Activated CD4-positive, alpha-beta T cell treated with anti-CD3 and anti-CD28 coated beads for 4 hours (primary cell): ENCODE results near the gene SKA3.
"Not testable (repeated sequence)": the region's sequence is repeated elsewhere in the genome, so short reads cannot be mapped to it uniquely, and the experiment has no call there.

Source experiments
- DNase-seq, 2 donors: peaks; one replicate each; pipeline ENCODE4 v3.0.0-alpha.2; 2020

Gene SKA3

DNA sequence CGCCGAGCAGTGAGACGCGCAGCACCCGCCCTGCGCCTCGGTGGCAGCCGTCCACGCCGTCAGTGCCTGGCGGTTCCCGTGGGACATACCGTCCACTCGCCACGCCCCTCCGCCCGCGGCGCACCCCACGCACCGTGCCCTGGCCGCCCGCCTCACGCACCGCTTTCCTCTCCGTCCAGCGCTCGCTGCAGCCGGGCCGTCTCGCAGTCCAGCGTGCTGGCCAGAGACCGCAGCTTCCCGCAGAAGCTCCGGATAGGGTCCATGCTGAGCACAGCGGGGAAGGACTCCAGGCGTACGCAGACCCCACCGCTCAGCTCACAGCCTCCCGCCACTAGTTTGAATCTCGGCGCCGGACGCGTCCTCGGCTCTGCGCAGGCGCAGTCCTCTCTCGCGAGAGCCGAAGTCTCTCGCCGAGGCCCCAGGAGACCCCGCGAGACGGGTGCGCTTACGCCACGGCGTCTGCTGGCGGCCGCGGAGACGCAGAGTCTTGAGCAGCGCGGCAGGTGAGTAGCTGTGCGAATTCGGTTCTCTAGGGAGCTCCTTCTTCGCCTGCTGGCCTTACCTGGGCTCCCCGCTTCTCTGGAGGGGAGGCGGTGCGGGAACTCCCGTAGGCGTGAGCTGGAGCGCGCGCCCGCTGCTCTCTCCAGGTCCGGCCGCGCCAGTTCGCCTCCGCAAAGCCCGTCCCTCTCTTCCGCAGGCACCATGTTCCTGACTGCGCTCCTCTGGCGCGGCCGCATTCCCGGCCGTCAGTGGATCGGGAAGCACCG lies at the start of gene SKA3, which contains the start of gene MRPL57:
Gene SKA3, minus strand, starts transcription at position 338 of the 767 bp plus-strand sequence. Its CDS starts 75 bp downstream, at position 263.
Gene MRPL57, plus strand, starts transcription at position 444 of the 767 bp plus-strand sequence. Its CDS starts 259 bp downstream, at position 703.
- DNase-seq = peak; percentile 90 to 92

DNA sequence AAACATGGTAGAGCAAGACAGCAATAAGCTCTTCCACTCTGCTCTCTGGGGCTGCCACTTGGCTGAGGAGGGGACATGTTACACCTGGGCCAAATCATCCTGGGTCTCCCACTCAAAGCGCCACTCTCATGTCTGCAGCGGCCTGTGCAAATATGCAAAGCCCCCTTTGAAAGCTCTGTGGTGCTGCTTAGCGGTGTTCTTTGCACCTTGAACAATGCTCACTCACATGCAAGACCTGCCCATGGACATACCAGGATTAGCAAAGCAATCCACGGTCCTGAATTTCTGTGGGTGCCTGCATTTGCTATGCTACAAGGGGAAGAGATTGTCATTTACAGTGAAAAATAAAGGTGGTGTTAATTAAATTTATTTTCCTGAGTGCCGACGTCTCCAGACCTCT lies 48.7 kb upstream of the SKA3 start:
- DNase-seq = no peak

DNA sequence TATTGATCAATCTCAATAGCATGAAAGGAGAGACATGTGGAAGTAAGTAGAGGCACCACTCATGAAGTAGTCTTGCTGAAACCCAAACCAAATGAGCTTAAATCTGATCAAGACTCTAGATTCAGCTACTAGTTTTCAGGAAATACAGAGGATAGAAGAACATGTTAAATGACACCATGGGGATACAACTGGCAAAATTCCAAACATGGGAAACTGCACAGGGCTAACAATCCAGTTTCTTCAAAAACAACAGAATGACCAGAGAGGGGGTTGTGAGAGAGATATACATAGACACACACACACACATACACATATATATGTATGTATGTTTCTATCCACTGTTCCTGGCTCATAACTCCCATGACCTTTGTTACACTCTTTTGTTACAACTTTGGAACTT lies 44.9 kb upstream of the SKA3 start:
- no peak for DNase-seq

DNA sequence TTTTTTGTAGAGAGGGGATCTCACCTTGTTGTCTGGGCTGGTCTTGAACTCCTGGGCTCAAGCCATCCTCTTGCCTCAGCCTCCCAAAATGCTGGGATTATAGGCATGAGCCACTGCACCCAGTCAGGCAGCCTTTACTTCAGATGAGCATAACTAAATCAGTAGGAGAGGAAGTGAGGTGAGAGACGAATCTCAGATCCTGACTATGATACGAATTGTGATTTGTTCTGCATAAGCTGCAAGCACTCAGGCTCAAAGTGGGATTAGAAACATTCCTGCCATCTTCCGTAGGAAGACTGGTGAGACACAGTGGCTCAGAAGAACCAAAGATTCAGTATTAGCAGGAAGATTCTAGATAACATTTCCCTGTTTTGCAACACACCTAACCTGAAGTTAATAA lies 43.4 kb upstream of the SKA3 start:
- not testable (repeated sequence) for DNase-seq

DNA sequence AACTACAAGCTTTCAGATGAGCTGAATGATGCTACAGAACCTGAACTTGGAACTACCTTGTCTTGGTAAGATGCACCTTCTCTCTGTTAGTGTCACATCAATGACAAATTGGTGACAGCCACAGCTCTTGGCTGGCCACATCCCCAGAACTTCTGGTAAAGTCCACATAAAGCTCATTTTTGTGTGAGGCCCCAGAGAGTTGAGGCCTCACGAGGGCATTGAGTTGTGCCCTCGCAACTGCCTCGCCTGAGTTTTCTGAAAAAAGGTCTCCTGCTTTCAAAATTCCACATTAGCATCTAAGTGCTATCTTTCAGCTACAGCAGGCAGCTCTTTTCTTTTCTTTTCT lies 42.7 kb upstream of the SKA3 start:
- DNase-seq = no peak

DNA sequence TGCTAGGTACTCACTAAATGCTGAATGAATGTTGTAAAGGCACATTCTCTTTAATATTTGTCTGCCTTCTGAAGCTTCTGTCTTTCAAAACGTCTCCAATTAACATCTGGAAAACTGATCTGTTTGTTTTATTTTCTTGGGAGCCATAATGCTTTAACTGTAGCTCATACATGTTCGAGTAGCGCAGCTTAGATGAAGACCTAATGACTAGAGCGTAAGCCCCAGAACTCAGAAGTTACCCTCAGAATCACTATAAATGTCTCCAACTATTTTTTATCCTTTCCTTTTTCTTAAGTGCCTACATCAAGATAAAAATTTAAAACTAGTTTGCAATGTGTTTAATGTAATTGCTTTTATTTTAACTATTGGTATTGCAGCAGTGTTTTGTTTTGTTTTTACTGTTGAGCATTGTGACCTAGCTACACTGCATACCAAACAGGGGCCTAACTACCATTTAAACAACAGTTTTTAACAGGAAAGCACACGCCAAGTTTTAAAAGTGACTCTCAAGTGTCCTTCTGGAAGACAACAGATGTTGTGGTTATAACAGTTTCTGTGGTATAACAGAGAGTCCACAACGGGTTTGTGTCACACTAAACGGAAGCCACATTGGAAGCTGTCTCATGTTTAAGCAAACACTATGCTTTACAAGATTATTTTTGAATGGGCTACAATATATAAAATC lies 42.1 kb upstream of the SKA3 start:
- DNase-seq = no peak

DNA sequence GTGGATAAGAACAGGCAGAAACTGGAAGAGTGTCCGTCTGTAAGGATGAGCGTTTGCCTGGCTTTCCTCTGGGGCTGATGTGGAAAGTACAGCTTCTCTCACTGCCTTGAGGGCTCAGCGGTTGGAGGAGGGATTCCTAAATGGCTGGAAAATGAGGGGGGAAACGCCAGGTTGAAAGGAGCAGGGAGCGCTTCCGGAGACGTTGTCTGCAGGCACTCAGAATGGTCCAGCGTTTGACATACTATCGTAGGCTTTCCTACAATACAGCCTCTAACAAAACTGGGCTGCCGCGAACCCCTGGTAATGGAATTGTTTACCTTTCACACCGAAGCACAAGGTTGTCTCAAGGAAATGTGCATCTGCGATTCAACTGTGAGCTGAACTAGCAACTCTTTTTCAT lies 40.0 kb upstream of the SKA3 start:
- no peak for DNase-seq

DNA sequence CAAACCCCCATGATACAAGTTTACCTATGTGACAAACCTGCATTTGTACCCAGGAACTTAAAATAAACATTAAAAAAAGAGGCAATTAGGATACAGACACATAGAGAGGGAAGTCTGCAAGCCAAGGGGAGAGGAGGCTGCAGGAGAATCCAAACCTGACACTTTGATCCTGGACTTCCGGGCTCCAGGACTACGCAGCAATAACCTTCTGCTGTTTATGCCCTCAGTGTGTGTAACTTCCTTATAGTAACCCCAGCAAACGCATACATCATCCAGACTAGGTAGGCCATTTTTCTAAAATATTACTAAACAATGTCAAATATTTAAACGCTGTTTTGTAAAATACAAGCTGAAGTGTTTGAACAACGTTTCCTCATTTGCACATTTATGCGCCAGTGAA lies 39.1 kb upstream of the SKA3 start:
- not testable (repeated sequence) for DNase-seq

DNA sequence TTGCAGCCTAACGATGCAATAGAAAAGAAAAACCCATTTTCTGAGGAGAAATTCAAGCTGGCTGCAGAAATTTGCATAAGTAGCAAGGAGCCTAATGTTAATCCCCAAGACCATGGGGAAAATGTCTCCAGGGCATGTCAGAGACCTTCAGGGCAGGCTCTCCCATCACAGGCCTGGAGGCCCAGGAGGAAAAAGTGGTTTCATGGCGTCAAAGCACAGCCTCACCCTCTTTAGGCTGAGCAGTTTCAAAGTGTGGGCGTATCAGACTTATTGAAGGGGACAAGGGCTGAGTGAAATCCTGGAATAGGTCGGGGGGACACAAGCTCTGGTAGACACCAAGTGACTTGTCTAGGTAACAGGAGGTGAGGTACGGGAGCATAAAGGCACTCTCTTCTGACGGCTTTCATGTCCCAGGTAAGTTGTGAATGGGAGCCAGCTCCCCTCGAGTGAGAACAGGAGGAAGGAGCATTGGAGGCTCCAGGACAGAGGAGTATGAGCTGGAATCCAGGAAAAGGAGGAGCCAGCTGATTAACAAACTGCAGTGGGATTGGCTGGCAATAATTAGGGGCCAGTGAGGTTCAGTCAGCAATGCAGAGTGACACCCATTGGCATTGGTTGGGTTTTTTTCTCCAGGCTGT lies 35.9 kb upstream of the SKA3 start:
- DNase-seq = no peak

DNA sequence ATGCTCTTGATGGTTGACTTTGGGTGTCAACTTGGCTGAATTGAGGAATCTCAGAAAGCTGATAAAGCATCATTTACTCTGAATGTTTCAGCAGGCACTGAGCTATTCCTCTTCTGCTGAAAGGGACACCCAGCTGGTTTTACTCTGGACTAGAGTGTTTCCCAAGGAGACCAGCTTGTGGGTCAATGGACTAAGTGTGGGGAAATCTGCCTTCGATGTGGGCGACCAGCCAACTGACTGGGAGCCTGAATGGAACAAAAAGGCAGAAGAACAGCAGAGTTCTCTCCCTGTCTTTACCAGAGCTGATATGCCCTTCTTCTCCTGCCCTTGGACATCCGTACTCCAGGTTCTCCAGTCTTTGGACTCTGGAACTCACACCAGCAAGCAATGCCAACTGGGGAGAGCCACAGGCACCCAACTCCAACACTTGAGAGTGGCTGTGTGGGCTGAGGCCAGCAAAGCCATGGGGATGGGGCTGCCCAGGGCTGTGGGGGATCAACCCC lies 32.4 kb upstream of the SKA3 start:
- DNase-seq = no peak

DNA sequence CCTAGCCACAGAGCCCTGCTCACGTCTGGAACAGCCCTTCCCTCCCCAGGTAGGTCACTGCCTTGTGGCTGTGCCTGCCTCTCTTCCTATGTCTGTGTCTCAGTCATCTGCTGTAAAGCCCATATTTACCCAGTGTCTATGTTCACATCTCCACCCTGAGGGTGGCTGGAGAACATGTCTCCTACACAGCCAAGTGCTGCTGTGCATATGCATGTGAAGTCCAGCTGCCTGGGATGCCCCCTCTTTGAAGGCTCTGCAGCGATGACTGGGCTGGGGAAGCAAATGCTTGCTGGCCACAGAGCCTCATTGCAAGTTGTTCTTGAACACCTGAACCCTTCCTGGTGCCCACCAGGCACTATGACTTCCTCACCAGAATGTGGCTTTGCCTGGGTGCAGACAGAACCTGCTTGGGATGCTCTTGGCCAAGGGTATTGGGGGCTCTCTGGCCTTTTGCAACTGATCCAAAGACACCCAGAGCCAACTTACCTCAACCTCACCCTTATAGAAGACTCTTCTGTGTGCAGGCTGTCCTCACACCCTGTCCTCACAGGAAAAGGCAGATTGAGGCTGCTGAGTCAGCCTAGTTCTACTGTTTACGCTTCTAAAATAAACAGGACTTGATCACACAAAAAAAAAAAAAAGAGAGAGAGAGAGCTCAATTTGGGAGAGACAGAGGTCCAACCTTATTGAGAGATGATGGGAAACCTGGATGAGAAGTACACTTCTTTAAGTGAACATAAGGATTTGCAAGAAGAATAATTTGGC lies 26.6 kb upstream of the SKA3 start:
- DNase-seq = no peak

DNA sequence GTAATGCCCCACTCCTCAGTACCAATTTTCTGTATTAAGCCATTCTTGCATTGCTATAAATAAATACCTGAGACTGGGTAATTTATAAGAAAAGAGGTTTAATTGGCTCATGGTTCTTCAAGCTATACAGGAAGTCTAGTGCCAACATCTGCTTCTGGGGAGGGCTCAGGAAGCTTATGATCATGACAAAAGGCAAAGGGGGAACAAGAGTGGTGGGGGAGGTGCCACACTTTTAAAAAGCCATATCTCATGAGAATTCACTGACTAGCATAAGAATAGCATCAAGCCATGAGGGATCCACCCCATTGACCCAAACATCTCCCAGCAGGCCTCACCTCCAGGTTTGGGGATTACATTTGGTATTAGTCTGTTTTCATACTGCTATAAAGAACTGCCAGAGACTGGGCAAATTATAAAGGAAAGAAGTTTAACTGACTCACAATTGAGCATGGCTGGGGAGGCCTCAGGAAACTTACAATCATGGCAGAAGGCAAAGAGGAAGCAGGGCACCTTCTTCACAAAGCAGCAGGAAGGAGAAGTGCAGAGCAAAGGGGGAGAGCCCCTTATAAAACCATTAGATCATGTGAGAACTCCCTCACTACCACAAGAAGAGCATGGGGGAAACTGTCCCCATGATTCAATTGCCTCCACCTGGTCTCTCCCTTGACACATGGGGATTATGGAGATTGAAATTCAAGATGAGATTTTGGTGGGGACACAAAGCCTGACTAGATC lies 25.3 kb upstream of the SKA3 start:
- not testable (repeated sequence) for DNase-seq

DNA sequence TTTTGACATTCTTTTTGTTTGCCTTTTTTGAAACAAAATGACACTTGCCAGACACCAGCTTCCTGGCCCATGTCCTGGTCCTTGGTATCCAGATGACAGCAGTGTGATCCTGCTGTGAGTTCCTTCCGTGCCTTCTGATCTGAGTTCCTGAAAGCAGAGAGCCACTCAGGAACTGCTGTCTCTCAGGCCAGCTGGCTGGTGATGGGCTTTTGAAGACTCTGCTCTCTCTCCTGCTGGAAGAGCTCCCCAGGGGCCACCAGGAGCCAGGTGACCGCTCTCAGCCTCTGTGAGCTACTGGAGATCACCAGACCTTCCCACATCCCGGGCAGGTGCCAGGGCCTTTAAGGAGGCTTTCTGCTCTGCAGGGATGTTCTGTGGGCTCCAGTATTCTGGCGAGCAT lies 22.0 kb upstream of the SKA3 start:
- not testable (repeated sequence) for DNase-seq

DNA sequence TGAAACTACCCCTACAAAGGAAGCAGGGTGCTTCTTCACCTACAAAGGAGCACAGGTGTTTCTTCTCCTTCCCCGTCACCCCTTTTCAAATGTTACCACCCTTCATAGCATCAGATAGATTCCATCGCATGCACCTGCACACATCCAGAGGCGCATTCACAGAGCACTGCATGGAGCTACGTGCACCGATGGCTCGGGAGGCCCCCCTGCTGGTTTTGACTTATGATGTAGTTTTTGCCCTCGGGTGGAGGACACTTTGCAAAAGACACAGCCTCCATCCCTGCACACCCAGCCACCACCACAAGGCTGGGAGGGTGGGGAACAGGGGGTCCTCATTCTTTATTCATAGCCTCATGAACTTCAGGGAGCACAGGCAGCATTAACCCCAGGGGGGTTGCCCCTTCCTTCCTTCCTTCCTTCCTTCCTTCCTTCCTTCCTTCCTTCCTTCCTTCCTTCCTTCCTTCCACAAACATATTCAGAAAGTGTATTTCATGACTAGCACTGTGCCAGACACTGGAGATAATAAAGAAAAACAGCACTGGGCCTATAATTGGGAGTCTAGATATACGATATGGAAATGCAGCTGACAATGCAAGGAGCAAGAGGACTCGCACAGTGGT lies 21.4 kb upstream of the SKA3 start:
- DNase-seq = not testable (repeated sequence)

DNA sequence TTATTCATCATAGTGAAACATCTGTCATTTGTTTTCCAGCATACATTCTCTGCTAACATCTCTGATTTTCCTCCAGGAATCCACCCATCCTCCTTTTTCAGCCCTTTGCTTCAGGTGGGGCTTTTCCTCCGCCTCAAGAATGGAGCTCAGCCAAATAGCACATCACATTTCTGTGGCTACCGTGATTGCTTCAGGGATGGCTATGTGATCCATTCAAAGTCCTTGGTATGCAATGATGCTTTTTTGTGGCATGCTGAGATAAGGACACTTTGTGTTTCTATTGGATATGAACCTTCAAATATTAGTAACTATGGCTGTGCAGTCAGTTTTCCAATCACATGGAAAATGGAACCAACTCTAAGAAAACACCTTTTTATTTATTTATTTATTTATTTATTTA lies 18.4 kb upstream of the SKA3 start:
- DNase-seq = not testable (repeated sequence)

DNA sequence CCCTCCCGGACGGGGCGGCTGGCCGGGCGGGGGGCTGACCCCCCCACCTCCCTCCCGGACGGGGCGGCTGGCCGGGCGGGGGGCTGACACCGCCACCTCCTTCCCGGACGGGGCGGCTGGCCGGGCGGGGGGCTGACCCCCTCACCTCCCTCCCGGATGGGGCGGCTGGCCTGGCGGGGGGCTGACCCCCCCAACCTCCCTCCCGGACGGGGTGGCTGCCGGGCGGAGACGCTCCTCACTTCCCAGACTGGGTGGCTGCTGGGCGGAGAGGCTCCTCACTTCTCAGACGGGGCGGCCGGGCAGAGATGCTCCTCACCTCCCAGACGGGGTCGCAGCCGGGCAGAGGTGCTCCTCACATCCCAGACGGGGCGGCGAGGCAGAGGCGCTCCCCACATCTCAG lies 10.1 kb upstream of the SKA3 start:
- not testable (repeated sequence) for DNase-seq

DNA sequence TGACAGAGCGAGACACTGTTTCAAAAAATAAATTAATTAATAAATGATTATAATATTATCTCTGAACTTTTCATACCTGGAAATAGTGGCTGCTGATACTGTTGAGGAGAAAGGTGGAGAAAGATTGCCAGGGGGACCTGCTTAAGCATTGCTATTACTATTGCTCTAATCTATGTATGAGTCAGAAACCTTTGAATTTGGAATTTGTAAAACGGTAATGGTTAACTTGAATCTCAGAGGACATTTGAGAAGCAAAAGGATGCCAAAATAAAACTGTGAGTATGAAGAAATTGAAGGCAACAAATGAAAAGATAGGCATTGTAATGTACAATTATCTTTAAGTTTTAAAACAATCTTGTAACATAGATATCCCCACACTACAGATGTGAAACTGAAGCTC lies 5.3 kb upstream of the SKA3 start:
- no peak for DNase-seq

DNA sequence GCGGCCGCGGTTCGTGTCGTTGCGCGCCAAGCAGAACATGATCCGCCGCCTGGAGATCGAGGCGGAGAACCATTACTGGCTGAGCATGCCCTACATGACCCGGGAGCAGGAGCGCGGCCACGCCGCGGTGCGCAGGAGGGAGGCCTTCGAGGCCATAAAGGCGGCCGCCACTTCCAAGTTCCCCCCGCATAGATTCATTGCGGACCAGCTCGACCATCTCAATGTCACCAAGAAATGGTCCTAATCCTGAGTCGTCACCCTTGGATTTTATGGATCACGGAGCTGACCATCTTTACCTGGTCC lies 581 bp upstream of the SKA3 start:
- peak in 1 of 2 donors; percentile 26 for DNase-seq

DNA sequence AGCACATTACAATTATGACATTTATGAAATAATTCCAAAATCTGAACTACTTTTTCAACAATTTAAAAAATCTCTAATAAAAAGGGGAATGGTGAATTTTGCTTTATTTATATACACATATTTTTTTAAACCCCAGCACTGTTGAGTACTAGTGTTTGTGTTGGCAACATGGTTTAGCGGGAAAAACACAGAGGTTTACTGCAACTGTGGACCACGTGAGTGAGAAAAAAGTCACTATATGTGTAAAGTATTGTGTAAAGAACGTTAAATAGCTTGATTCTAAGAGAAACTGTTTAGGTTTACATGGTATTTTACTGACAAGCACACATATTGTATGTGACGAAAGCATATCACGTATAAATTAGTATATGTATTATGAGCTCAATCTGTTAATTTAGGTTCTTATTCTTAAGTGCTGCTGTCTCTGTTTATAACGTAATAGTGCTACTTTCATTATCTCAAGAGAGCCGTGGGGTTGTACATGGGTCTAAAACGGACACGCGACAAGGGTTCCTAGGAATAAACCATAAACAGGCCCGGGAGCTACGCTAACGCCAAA lies 617 bp downstream of the SKA3 start:
- DNase-seq = no peak

DNA sequence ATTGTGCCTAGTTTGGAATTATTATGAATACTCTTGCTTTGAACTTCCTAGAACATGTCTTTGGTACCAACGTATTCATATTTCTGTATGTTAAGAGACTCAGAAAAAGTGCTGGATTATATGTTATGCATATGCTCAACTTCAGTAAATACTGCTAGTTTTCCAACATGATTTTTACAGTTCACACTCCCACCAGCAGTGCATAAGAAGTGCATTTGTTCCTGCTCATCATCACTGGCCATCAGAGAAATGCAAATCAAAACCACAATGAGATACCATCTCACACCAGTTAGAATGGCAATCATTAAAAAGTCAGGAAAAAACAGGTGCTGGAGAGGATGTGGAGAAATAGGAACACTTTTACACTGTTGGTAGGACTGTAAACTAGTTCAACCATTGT lies 2.6 kb downstream of the SKA3 start:
- not testable (repeated sequence) for DNase-seq

DNA sequence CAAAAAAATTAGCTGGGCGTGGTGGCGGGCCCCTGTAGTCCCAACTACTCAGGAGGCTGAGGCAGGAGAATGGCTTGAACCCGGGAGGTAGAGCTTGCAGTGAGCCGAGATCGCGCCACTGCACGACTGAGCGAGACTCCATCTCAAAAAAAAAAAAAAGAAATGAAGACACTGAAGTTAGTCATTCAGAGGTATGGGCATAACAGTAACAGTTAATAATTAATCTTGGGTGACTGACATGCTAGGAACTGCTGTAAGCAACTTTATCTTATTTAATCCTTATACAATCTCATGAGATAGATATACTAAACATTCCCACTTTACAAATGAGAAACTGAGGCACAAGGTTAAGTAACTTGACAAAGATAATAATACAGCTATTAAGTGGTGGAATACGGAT lies 4.9 kb downstream of the SKA3 start:
- DNase-seq = no peak

DNA sequence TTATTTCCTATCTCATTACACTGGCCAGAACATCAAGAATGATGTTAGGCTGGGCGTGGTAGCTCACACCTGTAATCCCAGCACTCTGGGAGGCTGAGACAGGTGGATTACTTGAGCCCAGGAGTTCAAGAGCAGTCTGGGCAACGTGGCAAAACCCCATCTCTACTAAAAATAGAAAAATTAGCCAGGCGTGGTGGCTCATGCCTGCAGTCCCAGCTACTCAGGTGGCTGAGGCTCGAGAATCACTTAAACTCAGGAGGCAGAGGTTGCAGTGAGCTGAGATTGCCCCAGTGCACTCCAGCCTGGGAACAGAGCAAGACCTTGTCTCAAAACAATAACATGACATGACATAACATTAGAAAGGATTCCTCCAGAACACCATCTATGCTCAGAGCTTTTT lies 10.7 kb downstream of the SKA3 start:
- not testable (repeated sequence) for DNase-seq
